Activated naive CD4-positive, alpha-beta T cell (primary cell): ENCODE measurements around the gene TM4SF18.

Experiments
- DNase-seq, 4 experiments: peaks; one replicate each; lab custom pipeline; 2025; lab: John Stamatoyannopoulos, UW

The TM4SF18 gene

GRCh38 chr3:149284034-149284433, 49.4 kb downstream of the TM4SF18 start:
- DNase-seq = no peak

DNA sequence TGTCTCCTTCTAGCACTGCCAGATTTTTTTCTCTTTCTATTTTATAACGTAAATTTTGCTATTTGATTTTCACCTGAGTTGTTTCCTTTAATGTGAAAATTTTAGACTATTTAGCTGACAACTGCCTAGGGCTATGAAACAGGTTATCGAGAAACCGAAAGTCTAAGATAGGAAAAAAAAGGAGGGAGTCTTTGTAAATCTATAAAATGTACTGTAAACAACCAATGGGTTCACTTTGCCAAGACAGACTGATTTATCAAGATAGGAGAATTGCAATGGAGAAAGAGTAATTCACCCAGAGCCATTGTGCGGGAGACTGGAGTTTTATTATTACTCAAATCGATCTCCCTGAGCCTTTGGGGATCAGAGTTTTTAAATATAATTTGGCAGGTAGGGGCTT, 50.0 kb downstream of the TM4SF18 start:
- DNase-seq = no peak

- no peak for DNase-seq
Observed at GRCh38 chr3:149282836-149283235, 50.6 kb downstream of the TM4SF18 start.

GRCh38 chr3:149282322-149282721, 51.1 kb downstream of the TM4SF18 start:
- DNase-seq = no peak

DNA sequence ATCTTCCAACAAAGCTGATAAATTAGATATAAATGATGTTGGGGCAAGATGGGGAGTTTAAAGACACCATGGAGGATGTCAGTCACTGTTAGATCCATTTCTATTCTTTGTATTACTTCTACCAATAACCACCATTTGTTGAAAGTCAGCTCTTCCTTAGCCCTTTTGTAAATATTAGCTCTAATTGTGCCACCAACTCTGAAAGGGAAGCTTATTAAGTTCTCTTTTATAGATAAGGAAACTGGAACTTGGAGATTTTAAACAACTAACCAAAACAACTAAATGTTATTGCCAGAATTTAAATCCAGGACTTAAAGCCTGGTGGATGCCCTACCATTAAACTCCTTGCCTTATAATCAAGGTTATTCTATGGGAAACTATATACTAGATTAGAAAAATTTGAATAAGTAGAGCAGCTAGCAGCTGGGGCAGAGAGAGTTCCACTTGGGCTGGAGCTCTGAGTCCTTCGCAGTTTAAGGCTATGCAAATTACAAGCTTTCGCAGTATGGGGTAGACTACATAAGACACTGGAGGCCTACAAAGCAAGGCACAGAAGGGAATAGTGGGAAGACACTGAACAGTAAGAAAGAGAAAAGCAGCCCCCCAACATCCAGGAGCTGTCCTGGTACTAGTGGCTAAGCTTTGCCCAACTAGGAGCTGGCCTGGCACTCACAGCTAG, 52.6 kb downstream of the TM4SF18 start:
- no peak for DNase-seq

GRCh38 chr3:149278911-149279310, 54.5 kb downstream of the TM4SF18 start:
- DNase-seq = no peak

DNA sequence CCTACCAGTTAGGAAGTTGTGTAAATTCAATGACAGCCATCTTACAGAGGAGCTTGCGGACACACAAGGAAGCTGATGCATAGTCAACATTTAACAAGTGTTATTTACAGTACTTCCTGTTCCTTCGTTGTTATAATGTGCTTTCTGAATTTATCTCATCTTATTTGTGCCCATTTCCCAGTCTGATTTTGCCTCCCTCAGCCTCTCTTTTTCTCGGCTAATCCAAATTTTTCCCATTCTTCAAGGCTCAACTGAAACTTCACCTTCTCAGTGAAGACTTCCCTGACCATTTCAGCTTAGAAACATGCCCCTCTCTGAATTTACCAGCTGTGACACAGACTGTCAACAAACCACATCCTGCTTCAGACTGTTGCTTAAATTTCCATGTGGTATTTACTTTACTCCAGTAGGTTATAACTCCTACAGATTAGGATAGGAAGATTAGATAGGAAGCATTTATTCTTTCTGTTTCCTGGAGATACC, 56.1 kb downstream of the TM4SF18 start:
- no peak for DNase-seq

DNA sequence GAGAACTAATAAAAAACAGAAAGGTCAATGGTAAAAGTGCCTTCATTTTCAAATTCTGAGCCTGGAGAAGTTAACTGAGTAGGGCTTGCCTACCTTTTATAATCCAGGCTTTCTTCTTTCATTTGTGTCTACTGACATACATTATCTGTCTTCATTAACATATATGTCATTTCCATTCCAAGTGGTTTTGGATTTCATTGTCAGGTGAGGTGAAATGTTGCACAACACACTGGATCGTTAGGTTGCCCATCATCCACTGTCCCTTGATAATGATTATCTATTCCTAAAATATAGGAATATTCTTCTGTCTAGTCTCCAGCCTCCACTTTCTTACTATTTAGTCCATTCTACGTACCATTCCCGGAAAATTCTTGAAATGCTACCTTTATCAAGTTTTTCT, 56.8 kb downstream of the TM4SF18 start:
- no peak for DNase-seq

GRCh38 chr3:149274220-149274619, 59.2 kb downstream of the TM4SF18 start:
- no peak for DNase-seq

- DNase-seq = no peak
Observed at GRCh38 chr3:149273096-149273751, 60.2 kb downstream of the TM4SF18 start.

DNA sequence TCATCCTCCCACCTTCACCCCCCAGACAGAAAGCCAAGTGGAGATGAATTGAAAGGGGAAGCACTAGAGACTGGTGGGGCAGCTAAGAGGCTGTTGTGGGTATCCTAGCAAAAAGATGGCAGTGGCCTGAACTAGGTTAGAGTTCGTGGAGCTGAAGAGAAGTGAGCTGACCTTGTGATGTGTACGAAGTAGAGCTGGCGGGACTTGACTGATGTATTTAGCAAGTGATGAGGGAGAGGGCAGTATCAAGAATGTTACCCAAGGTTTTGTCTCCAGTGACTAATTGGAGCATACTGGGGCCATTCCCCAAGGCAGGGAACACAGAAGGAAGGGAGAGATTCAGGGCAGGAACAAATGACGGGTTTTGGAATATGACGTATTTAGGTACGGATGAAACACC, 61.8 kb downstream of the TM4SF18 start:
- no peak for DNase-seq

DNA sequence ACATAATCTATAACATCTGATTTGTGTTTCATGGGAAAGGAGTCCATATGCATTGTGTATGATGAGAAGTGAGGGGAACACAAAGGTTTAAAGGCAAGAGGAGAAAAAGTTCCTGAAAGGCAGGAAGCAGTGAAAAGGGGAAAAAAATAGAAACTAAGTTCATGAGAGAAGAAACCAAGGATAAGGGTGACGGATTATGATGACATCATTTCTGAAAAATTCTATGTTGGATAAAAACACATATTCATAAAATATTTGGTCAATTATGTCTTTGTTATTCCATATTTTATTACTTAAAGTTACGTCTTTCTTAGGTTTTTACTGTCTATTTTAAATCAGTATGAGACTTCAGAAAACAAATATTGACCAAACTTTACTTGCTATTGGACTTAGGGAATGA, 63.3 kb downstream of the TM4SF18 start:
- DNase-seq = no peak

DNA sequence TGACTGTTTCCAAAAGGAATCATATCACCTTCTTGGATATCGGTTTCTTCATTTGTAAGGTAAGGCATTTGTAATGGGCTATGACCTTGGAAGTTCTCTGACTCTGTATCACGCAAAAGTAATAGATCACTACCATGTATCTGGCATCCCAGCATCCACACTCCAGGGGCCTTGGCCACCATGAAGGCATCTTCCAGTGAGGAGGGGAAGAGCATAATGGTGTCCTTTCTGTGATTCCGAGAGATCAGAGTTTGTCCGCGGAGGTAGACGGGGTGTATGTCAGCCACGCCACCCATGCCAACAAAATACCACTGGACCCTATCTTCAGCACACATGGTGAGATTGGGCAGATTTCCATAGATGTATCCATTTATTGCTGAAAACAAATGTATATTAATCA, 63.7 kb downstream of the TM4SF18 start:
- no peak for DNase-seq
